IPS-18c (cell line): ENCODE data around the gene ACAD11.
"Not testable (repeated sequence)": the region's sequence is repeated elsewhere in the genome, so short reads cannot be mapped to it uniquely, and the experiment has no call there.

Experiments used
- H3K4me3 ChIP-seq: 2 replicates; pipeline ENCODE4 v1.7.0; 2013; ENCODE audit warnings: low read depth, mild to moderate bottlenecking, low read length, moderate library complexity; ENCODE audit not compliant: insufficient read depth
- H3K9me3 ChIP-seq: one replicate; pipeline ENCODE4 v1.6.1; 2013; ENCODE audit warnings: mild to moderate bottlenecking, low read length, moderate library complexity; ENCODE audit not compliant: control insufficient read depth, insufficient read depth

ACAD11 gene

DNA sequence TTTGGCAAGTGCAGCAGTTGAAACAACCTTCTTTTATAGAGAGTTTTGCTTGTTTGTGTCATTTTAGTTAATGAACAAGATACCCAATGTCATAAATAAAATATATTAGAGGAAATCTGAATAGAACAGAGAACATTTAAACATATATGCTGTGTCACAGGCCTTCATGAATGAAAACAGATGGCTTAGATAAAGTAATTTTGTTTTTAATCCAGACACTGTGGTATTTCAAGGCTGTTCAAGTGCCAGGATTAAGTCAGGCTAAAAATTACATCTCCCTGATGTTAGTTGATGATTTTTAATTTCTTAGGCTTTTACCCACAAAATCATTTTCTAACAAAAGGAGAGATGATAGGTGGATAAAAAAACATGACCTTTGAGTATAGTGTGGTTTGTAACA is 67.4 kb downstream of the ACAD11 start:
- H3K9me3 ChIP-seq = no peaks in the 10 kb centered on the region
- H3K4me3 ChIP-seq = no peak overlapping the region

DNA sequence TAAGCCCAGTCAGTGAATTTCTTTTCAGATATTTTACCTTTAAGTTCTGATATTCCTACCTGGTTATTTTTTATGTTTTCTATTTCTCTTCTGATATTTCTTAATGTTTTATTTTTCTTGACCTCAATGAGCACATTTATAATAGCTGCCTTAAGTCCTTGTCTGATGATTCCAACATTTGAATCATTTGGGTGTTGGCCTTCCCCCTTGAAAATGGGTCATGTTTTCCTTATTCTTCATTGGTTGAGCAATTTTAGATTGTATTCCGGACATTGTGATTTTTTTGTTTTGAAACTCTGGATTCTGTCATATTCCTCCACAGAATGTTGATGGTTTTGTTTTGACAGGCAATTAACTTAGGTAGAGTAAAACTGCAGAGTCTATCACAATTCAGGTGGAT is 72.2 kb downstream of the ACAD11 start:
- Histone ChIP-seq H3K9me3 (no peaks in the 10 kb centered on the region), H3K4me3 (no peak overlapping the region)

- Histone ChIP-seq H3K4me3 (no peak overlapping the region), H3K9me3 (no peaks in the 10 kb centered on the region)
These were observed 85.8 kb downstream of the ACAD11 start for GRCh38 chr3:132573797-132574211.

GRCh38 chr3:132570016-132570415 is 89.6 kb downstream of the ACAD11 start:
- H3K4me3 ChIP-seq = no peak overlapping the region
- no peaks in the 10 kb centered on the region for H3K9me3 ChIP-seq

DNA sequence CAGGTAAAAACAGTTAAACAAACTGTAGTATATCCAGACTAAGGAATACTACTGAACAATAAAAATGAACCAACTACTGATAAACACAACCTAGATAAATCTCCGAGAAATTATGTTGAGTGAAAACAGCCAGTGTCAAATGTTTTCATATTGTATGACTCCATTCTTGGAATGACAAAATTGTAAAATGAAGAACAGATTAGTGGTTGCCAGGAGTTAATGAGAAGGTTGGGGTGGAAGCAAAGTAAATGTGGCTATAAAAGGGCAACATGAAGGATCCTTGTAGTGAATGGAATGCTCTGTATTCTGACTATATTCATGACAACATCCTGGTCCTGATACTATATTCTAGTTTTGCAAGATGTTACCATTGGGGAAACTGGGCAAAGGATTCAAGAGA is 90.0 kb downstream of the ACAD11 start:
- Histone ChIP-seq H3K9me3 (no peaks in the 10 kb centered on the region), H3K4me3 (no peak overlapping the region)

GRCh38 chr3:132569153-132569552 is 90.5 kb downstream of the ACAD11 start:
- Histone ChIP-seq H3K9me3 (no peaks in the 10 kb centered on the region), H3K4me3 (no peak overlapping the region)

DNA sequence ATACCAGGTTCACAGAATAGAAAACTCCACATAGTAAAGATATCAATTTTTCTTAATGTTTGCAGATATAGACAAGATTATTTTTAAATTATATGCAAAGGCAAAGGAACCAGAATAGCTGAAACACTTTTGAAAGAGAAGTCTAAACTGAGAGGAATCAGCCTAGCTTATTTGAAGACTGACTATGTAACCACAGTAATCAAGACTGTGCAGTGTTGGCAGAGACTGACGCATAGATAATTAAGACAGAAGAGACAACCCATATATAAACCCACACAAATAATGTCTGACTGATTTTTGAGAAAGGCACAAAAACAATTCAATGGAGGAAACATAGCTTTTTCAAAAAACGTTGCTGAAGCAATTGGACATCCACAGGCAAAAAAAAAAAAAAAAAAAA is 91.2 kb downstream of the ACAD11 start:
- no peak overlapping the region for H3K4me3 ChIP-seq
- no peaks in the 10 kb centered on the region for H3K9me3 ChIP-seq

DNA sequence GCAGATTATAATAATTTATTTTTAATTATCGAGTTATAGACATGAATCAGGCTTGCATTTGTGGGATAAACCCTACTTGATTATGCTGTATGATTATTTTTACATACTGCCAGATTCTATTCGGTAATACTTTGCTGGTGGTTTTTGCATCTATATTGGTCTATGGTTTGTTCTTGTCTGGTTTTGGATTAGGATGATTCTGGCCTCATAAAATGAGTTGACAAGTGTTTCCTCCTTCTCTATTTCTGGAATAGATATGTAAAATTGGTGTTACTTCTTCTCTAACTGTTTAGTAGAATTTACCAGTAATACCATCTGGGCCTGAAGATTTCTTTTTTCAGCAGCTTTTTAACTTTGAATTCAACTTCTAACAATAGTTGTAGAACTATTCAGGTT is 95.5 kb downstream of the ACAD11 start:
- no peaks in the 10 kb centered on the region for H3K9me3 ChIP-seq

DNA sequence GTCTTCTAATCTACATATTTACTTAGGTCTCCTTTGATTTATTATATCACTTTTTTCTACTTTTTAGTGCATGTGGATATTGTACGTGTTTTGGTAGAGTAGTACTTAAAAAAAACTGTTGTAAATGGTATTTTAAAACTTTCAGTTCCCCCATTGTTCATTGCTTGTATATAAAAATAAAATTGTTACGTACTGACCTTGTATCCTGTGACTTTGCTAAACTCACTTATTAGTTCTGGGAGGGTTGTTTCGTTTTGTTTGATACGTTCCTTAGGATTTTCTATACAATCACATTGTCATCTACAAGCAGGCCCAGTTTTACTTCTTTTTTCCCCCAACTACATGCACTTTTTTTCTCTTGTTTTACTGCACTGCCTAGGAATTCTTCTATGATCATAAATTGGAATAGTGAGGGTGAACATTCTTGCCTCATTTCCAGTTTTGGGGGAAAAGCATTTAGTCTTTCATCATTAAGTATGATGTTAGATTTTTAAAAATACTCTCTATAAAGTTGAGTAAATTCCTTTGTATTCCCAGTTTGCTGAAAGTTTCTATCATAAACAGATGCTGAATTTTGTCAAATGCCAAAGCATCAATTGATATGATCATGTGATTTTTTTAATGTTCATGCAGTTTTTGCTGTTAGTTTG is 96.1 kb downstream of the ACAD11 start:
- H3K4me3 ChIP-seq = no peak overlapping the region
- no peaks in the 10 kb centered on the region for H3K9me3 ChIP-seq

More for the DNA sequence above, 95.5 kb downstream of the ACAD11 start:
- no peak overlapping the region for H3K4me3 ChIP-seq

DNA sequence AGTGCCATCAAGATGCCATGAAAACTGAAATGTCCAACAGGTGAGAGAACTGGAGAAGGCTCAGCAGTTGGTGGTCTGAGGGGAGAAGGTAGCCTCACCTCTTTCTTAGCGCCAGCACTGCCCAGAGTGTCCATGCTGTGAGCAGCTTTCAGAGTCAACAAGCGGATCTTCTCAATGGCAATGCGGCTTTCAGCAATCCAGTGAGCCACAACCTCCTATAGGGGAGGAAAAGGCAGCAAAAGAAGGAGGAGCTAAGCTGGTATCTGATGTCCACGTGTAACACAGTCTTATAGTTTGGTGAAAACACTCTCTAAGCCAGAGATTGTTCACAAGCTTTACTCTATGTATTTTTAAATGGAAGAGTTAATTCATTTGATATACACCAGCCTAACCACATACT is 98.6 kb downstream of the ACAD11 start:
- no peaks in the 10 kb centered on the region for H3K9me3 ChIP-seq
- no peak overlapping the region for H3K4me3 ChIP-seq

- H3K4me3 ChIP-seq = no peak overlapping the region
- H3K9me3 ChIP-seq = no peaks in the 10 kb centered on the region
These were observed 103.0 kb downstream of the ACAD11 start for GRCh38 chr3:132556508-132557159.

DNA sequence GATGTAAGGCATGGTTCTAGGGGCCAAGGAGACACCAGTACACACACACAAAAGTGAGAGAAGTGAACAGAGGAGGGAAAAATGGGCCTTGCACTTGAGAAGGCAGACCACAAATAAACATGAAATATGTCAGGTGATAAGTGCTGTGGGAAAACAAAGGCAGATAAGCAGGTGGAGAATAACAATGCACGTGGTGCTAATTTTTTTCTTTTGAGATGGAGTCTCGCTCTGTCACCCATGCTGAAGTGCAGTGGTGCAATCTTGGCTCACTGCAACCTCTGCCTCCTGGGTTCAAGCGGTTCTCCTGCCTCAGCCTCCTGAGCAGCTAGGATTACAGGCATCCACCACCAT is 103.6 kb downstream of the ACAD11 start:
- H3K9me3 ChIP-seq, H3K4me3 ChIP-seq: not testable (repeated sequence)

GRCh38 chr3:132555306-132556035 is 104.1 kb downstream of the ACAD11 start:
- Histone ChIP-seq H3K4me3 (no peak overlapping the region), H3K9me3 (no peaks in the 10 kb centered on the region)

- H3K9me3 ChIP-seq = no peaks in the 10 kb centered on the region
- H3K4me3 ChIP-seq = no peak overlapping the region
These were observed 105.2 kb downstream of the ACAD11 start for GRCh38 chr3:132554437-132554836.

- H3K9me3 ChIP-seq = no peaks in the 10 kb centered on the region
- no peak overlapping the region for H3K4me3 ChIP-seq
These were observed 105.8 kb downstream of the ACAD11 start for GRCh38 chr3:132553826-132554225.

DNA sequence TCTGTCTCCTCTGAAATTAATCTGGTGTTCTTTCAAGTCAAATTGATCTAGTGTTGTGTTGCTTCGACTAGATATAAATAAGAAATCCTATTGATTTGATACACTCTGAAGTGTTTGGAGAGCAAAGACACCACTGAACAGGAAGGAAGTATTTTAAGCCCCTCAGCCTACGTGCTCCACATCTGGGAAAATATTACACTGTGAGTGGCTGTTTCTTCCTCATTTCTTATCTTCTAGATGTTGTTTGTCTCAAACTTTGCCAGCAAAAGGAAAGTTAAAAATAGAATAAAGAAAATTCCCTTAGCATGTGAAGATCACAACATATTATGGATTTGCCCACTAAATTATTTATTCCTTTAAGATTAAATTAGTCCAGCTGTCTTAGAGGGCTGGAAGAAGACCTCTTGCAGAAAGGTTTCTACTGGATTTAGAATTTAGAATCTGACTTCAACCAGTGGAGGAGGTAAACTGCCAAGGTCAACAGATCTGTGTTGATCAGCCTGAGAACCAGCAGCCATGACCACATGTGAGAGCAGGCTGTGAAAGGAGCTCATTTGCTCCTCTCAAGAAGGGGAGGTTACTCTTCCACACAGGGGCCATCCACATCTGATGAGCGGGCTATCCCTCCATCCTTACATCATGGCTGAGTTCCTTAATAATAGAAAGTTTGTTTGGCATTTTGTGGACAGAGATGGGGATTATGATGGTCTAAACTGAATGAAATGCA is 108.9 kb downstream of the ACAD11 start:
- Histone ChIP-seq H3K4me3 (no peak overlapping the region), H3K9me3 (no peaks in the 10 kb centered on the region)

DNA sequence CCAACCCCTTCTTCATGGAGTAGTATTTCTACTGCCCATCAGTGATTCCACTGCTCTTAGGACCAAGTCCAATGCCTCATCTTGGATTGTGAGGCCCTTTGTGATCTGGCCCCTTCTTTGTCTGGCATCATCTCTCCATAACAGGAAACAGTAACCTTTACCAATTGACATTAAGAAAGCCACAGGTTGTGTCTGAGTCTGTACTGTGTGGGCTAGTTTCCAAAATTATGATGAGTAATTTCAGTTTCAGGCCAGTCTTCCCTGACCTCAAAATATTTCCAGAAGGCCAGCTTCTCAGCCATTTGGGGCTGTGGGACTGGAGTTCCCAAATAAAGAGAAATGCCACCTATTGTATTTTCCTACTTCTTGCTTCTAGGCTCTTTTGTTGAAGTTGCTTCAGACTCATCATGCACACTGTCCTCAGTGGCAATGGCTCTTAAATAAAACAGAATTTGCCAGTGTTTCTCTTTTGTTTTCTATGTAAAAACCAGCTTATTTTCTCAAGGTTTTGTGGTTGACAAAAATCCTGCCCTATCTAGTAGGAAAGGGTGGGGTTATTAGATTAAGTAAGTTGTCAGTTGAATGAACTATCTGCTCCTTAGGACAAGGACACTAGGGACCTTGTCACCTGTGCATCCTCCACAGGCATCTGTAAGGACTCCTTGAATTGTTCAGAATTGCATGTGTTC is 109.6 kb downstream of the ACAD11 start:
- Histone ChIP-seq H3K4me3 (no peak overlapping the region), H3K9me3 (no peaks in the 10 kb centered on the region)
